Epithelial cell of esophagus (primary cell): Measurements from ENCODE around the gene RSKR.

Source experiments
- DNase-seq: peaks from one replicate; pipeline ENCODE4 v3.0.0; 2010; ENCODE audit warnings: low read depth
- H3K4me3 ChIP-seq: 2 replicates; pipeline ENCODE4 v1.5.1; 2011; ENCODE audit warnings: mild to moderate bottlenecking, low read length, control low read depth
- CTCF ChIP-seq: IDR thresholded peaks from 2 replicates; pipeline ENCODE4 v1.5.1; 2011; ENCODE audit warnings: low read depth, mild to moderate bottlenecking, low read length, control low read depth, inconsistent platforms; ENCODE audit not compliant: insufficient read depth; ENCODE audit errors: missing control alignments

The RSKR gene

GRCh38 chr17:28585851-28586250 is 28.1 kb downstream of the RSKR start:
- no peak for DNase-seq
- TF ChIP-seq CTCF: no peak
- no peak overlapping the region for H3K4me3 ChIP-seq

GRCh38 chr17:28584434-28584833 is 29.6 kb downstream of the RSKR start:
- DNase-seq: no peak
- TF ChIP-seq CTCF: no peak
- no peak overlapping the region for H3K4me3 ChIP-seq

- TF ChIP-seq CTCF: no peak
- DNase-seq: no peak
- H3K4me3 ChIP-seq: no peak overlapping the region
These were observed 31.5 kb downstream of the RSKR start for GRCh38 chr17:28582513-28582912.

GRCh38 chr17:28580959-28581358 is 33.0 kb downstream of the RSKR start:
- DNase-seq: no peak
- no peak for TF ChIP-seq CTCF
- no peak overlapping the region for H3K4me3 ChIP-seq

- DNase-seq: no peak
- TF ChIP-seq CTCF: no peak
- H3K4me3 ChIP-seq: no peak overlapping the region
These were observed 34.5 kb downstream of the RSKR start for GRCh38 chr17:28579526-28579925.

- no peak for TF ChIP-seq CTCF
- no peak overlapping the region for H3K4me3 ChIP-seq
- DNase-seq: no peak
These were observed 35.5 kb downstream of the RSKR start for GRCh38 chr17:28578246-28579195.

GRCh38 chr17:28577466-28577824 is 36.5 kb downstream of the RSKR start:
- DNase-seq: no peak
- TF ChIP-seq CTCF: no peak

More at GRCh38 chr17:28577466-28577824, 36.5 kb downstream of the RSKR start:
- H3K4me3 ChIP-seq: no peak overlapping the region
